ENCODE measurements around the gene B3GAT1. TPM values are rescaled to one million over a fixed set of nuclear protein-coding genes. Genes with fewer than 3 reads are reported as not detected.
A peak's percentile ranks its signal among the peaks of the same experiment; 100 is the strongest.

The B3GAT1 gene
- total RNA-seq, 3 donors from 2014 or later (not counting 1 experiment from before 2014, with no cell fraction given) = 41.3 to 78.4 (median 65.1) TPM

- ATAC-seq (peak in 1 of 3 donors; percentile 10), DNase-seq (no peak)
- Mint-ChIP-seq H3K27me3 (ENCODE audit: low read depth in 2 of 2) (peaks cover 0 to 3% of the 10 kb centered on the region in 2 donors), H3K27ac (no peak overlapping the region), H3K4me1 (no peaks in the 10 kb centered on the region), H3K4me3 (no peak overlapping the region), H3K9me3 (peaks cover 0 to 3% of the 10 kb centered on the region in 2 donors), H3K36me3 (no peaks in the 10 kb centered on the region)
- no peaks in the 10 kb centered on the region for H3K27me3 ChIP-seq (ENCODE audit: control insufficient read depth, insufficient read depth, low read length)
- intact Hi-C loops (cut with micrococcal nuclease) = no loop called here
- WGBS (ENCODE audit: insufficient coverage) = 80% methylated on average over 6 of the region's 6 CpGs
- peaks cover 17% of the 10 kb centered on the region for H3K9me3 ChIP-seq (ENCODE audit: control insufficient read depth, insufficient read depth, low read length)
- TF ChIP-seq CTCF (IDR thresholded peaks at IDR 0.05) = no peak
- H3K36me3 ChIP-seq (ENCODE audit: control insufficient read depth, insufficient read depth, low read length) = no peaks in the 10 kb centered on the region
- H3K27ac ChIP-seq (ENCODE audit: low read length) = no peak overlapping the region
- no peaks in the 10 kb centered on the region for H3K4me1 ChIP-seq (ENCODE audit: control insufficient read depth, insufficient read depth, low read length)
- no peak overlapping the region for H3K4me3 ChIP-seq (ENCODE audit: low read length)
Observed at GRCh38 chr11:134454146-134454690, 42.2 kb upstream of the B3GAT1 start.

GRCh38 chr11:134453441-134453840 lies 41.4 kb upstream of the B3GAT1 start:
- no peak for TF ChIP-seq CTCF (IDR thresholded peaks at IDR 0.05)
- DNase-seq (no peak), ATAC-seq (no peak)
- no peak overlapping the region for H3K27ac Mint-ChIP-seq
- Histone ChIP-seq H3K27me3 (ENCODE audit: control insufficient read depth, insufficient read depth, low read length) (no peaks in the 10 kb centered on the region), H3K9me3 (ENCODE audit: control insufficient read depth, insufficient read depth, low read length) (peaks cover 17% of the 10 kb centered on the region), H3K27ac (ENCODE audit: low read length) (no peak overlapping the region), H3K4me1 (ENCODE audit: control insufficient read depth, insufficient read depth, low read length) (no peaks in the 10 kb centered on the region), H3K4me3 (ENCODE audit: low read length) (no peak overlapping the region), H3K36me3 (ENCODE audit: control insufficient read depth, insufficient read depth, low read length) (no peaks in the 10 kb centered on the region)
- no peaks in the 10 kb centered on the region for H3K36me3 Mint-ChIP-seq
- peaks cover 0 to 3% of the 10 kb centered on the region in 2 donors for H3K9me3 Mint-ChIP-seq
- H3K4me1 Mint-ChIP-seq = no peaks in the 10 kb centered on the region
- H3K27me3 Mint-ChIP-seq (ENCODE audit: low read depth in 2 of 2) = no peaks in the 10 kb centered on the region
- intact Hi-C loops (cut with micrococcal nuclease) = no loop called here
- no peak overlapping the region for H3K4me3 Mint-ChIP-seq
- WGBS (ENCODE audit: insufficient coverage) = 76% methylated on average over 6 of the region's 6 CpGs

GRCh38 chr11:134452838-134453155 lies 40.8 kb upstream of the B3GAT1 start:
- 89% methylated on average over 5 of the region's 5 CpGs for WGBS (ENCODE audit: insufficient coverage)
- Mint-ChIP-seq H3K27ac (no peak overlapping the region), H3K4me3 (no peak overlapping the region)

More at GRCh38 chr11:134452838-134453155, 40.8 kb upstream of the B3GAT1 start:
- no peaks in the 10 kb centered on the region for H3K9me3 Mint-ChIP-seq
- no peak for TF ChIP-seq CTCF (IDR thresholded peaks at IDR 0.05)
- Histone ChIP-seq H3K27ac (ENCODE audit: low read length) (no peak overlapping the region), H3K9me3 (ENCODE audit: control insufficient read depth, insufficient read depth, low read length) (peaks cover 13% of the 10 kb centered on the region), H3K27me3 (ENCODE audit: control insufficient read depth, insufficient read depth, low read length) (no peaks in the 10 kb centered on the region), H3K36me3 (ENCODE audit: control insufficient read depth, insufficient read depth, low read length) (no peaks in the 10 kb centered on the region), H3K4me1 (ENCODE audit: control insufficient read depth, insufficient read depth, low read length) (no peaks in the 10 kb centered on the region), H3K4me3 (ENCODE audit: low read length) (no peak overlapping the region)
- no peaks in the 10 kb centered on the region for H3K36me3 Mint-ChIP-seq
- H3K4me1 Mint-ChIP-seq = no peaks in the 10 kb centered on the region
- ATAC-seq (no peak), DNase-seq (no peak)
- H3K27me3 Mint-ChIP-seq (ENCODE audit: low read depth in 2 of 2) = no peaks in the 10 kb centered on the region
- intact Hi-C loops (cut with micrococcal nuclease) = no loop called here

Data from natural killer cell (primary cell).